ENCODE results near the gene NT5C1A.

Gene NT5C1A

GRCh38 chr1:39659538-39659937 is 12.4 kb downstream of the NT5C1A start:
- peaks cover 5% of the 10 kb centered on the region for H3K4me1 Mint-ChIP-seq (ENCODE audit: low read depth)
- H3K27me3 Mint-ChIP-seq (ENCODE audit: low read depth): no peaks in the 10 kb centered on the region
- no peak overlapping the region for H3K27ac Mint-ChIP-seq
- no peaks in the 10 kb centered on the region for H3K9me3 Mint-ChIP-seq
- no peaks in the 10 kb centered on the region for H3K36me3 Mint-ChIP-seq (ENCODE audit: low read depth)
- H3K4me3 Mint-ChIP-seq: no peak overlapping the region

- no peaks in the 10 kb centered on the region for H3K36me3 Mint-ChIP-seq (ENCODE audit: low read depth)
- H3K27me3 Mint-ChIP-seq (ENCODE audit: low read depth): no peaks in the 10 kb centered on the region
- H3K4me3 Mint-ChIP-seq: no peak overlapping the region
- H3K4me1 Mint-ChIP-seq (ENCODE audit: low read depth): peaks cover 6% of the 10 kb centered on the region
- H3K9me3 Mint-ChIP-seq: no peaks in the 10 kb centered on the region
- no peak overlapping the region for H3K27ac Mint-ChIP-seq
Observed at GRCh38 chr1:39659110-39659509, 12.8 kb downstream of the NT5C1A start.

- Mint-ChIP-seq H3K4me3 (peak overlapping the region; percentile 59), H3K27ac (no peak overlapping the region), H3K36me3 (ENCODE audit: low read depth) (no peaks in the 10 kb centered on the region), H3K4me1 (ENCODE audit: low read depth) (peaks cover 14% of the 10 kb centered on the region), H3K27me3 (ENCODE audit: low read depth) (peaks cover 3% of the 10 kb centered on the region), H3K9me3 (no peaks in the 10 kb centered on the region)
Observed at GRCh38 chr1:39657923-39658485, 13.9 kb downstream of the NT5C1A start.

- no peak overlapping the region for H3K4me3 Mint-ChIP-seq
- peaks cover 17% of the 10 kb centered on the region for H3K4me1 Mint-ChIP-seq (ENCODE audit: low read depth)
- H3K27me3 Mint-ChIP-seq (ENCODE audit: low read depth): peaks cover 3% of the 10 kb centered on the region
- no peak overlapping the region for H3K27ac Mint-ChIP-seq
- H3K9me3 Mint-ChIP-seq: no peaks in the 10 kb centered on the region
- no peaks in the 10 kb centered on the region for H3K36me3 Mint-ChIP-seq (ENCODE audit: low read depth)
Observed at GRCh38 chr1:39657402-39657801, 14.5 kb downstream of the NT5C1A start.

GRCh38 chr1:39656391-39656790 is 15.5 kb downstream of the NT5C1A start:
- Mint-ChIP-seq H3K4me1 (ENCODE audit: low read depth) (peaks cover 17% of the 10 kb centered on the region), H3K9me3 (no peaks in the 10 kb centered on the region), H3K4me3 (no peak overlapping the region), H3K27ac (no peak overlapping the region), H3K36me3 (ENCODE audit: low read depth) (no peaks in the 10 kb centered on the region), H3K27me3 (ENCODE audit: low read depth) (peaks cover 3% of the 10 kb centered on the region)

- Mint-ChIP-seq H3K4me3 (no peak overlapping the region), H3K9me3 (no peaks in the 10 kb centered on the region), H3K36me3 (ENCODE audit: low read depth) (no peaks in the 10 kb centered on the region), H3K4me1 (ENCODE audit: low read depth) (peaks cover 17% of the 10 kb centered on the region), H3K27me3 (ENCODE audit: low read depth) (peaks cover 3% of the 10 kb centered on the region), H3K27ac (no peak overlapping the region)
Observed at GRCh38 chr1:39655578-39656268, 16.2 kb downstream of the NT5C1A start.

- Mint-ChIP-seq H3K4me1 (ENCODE audit: low read depth) (peaks cover 17% of the 10 kb centered on the region), H3K27me3 (ENCODE audit: low read depth) (peaks cover 3% of the 10 kb centered on the region), H3K4me3 (no peak overlapping the region), H3K36me3 (ENCODE audit: low read depth) (no peaks in the 10 kb centered on the region), H3K27ac (no peak overlapping the region), H3K9me3 (no peaks in the 10 kb centered on the region)
Observed at GRCh38 chr1:39654291-39654690, 17.6 kb downstream of the NT5C1A start.

- H3K4me3 Mint-ChIP-seq: no peak overlapping the region
Observed at GRCh38 chr1:39653546-39654031, 18.3 kb downstream of the NT5C1A start.

GRCh38 chr1:39652554-39652953 is 19.4 kb downstream of the NT5C1A start:
- Mint-ChIP-seq H3K27me3 (ENCODE audit: low read depth) (peaks cover 3% of the 10 kb centered on the region), H3K36me3 (ENCODE audit: low read depth) (no peaks in the 10 kb centered on the region), H3K4me3 (no peak overlapping the region), H3K27ac (no peak overlapping the region), H3K4me1 (ENCODE audit: low read depth) (peaks cover 12% of the 10 kb centered on the region), H3K9me3 (no peaks in the 10 kb centered on the region)

More at GRCh38 chr1:39653546-39654031, 18.3 kb downstream of the NT5C1A start:
- Mint-ChIP-seq H3K36me3 (ENCODE audit: low read depth) (no peaks in the 10 kb centered on the region), H3K27me3 (ENCODE audit: low read depth) (peaks cover 3% of the 10 kb centered on the region), H3K27ac (no peak overlapping the region), H3K9me3 (no peaks in the 10 kb centered on the region), H3K4me1 (ENCODE audit: low read depth) (peaks cover 17% of the 10 kb centered on the region)

GRCh38 chr1:39652105-39652504 is 19.8 kb downstream of the NT5C1A start:
- H3K4me3 Mint-ChIP-seq: no peak overlapping the region
- H3K9me3 Mint-ChIP-seq: no peaks in the 10 kb centered on the region
- H3K27ac Mint-ChIP-seq: no peak overlapping the region
- peaks cover 3% of the 10 kb centered on the region for H3K27me3 Mint-ChIP-seq (ENCODE audit: low read depth)
- H3K4me1 Mint-ChIP-seq (ENCODE audit: low read depth): peaks cover 12% of the 10 kb centered on the region
- no peaks in the 10 kb centered on the region for H3K36me3 Mint-ChIP-seq (ENCODE audit: low read depth)

- Mint-ChIP-seq H3K27ac (no peak overlapping the region), H3K4me3 (no peak overlapping the region), H3K27me3 (ENCODE audit: low read depth) (peaks cover 3% of the 10 kb centered on the region), H3K9me3 (no peaks in the 10 kb centered on the region), H3K36me3 (ENCODE audit: low read depth) (no peaks in the 10 kb centered on the region), H3K4me1 (ENCODE audit: low read depth) (peaks cover 12% of the 10 kb centered on the region)
Observed at GRCh38 chr1:39650431-39650830, 21.5 kb downstream of the NT5C1A start.

GRCh38 chr1:39649636-39650185 is 22.2 kb downstream of the NT5C1A start:
- H3K4me3 Mint-ChIP-seq: no peak overlapping the region
- peaks cover 12% of the 10 kb centered on the region for H3K4me1 Mint-ChIP-seq (ENCODE audit: low read depth)
- H3K36me3 Mint-ChIP-seq (ENCODE audit: low read depth): no peaks in the 10 kb centered on the region
- H3K9me3 Mint-ChIP-seq: no peaks in the 10 kb centered on the region
- H3K27me3 Mint-ChIP-seq (ENCODE audit: low read depth): peaks cover 3% of the 10 kb centered on the region
- H3K27ac Mint-ChIP-seq: no peak overlapping the region

GRCh38 chr1:39648496-39648895 is 23.4 kb downstream of the NT5C1A start:
- Mint-ChIP-seq H3K4me1 (ENCODE audit: low read depth) (peaks cover 6% of the 10 kb centered on the region), H3K27me3 (ENCODE audit: low read depth) (no peaks in the 10 kb centered on the region), H3K9me3 (no peaks in the 10 kb centered on the region), H3K27ac (no peak overlapping the region), H3K36me3 (ENCODE audit: low read depth) (no peaks in the 10 kb centered on the region), H3K4me3 (no peak overlapping the region)

GRCh38 chr1:39647247-39647646 is 24.7 kb downstream of the NT5C1A start:
- Mint-ChIP-seq H3K9me3 (no peaks in the 10 kb centered on the region), H3K27me3 (ENCODE audit: low read depth) (no peaks in the 10 kb centered on the region), H3K27ac (no peak overlapping the region), H3K36me3 (ENCODE audit: low read depth) (no peaks in the 10 kb centered on the region), H3K4me3 (no peak overlapping the region), H3K4me1 (ENCODE audit: low read depth) (no peaks in the 10 kb centered on the region)
